T-helper 1 cell treated with Interleukin-12 subunit alpha and Interleukin-12 subunit beta and Interleukin-4 antibody, amounts not matched to agents 30 ng/mL and 1 ng/mL, for 36 hours (primary cell): Measurements from ENCODE around the gene CETN3. TPM values are rescaled to one million over a fixed set of nuclear protein-coding genes. Genes with fewer than 3 reads are reported as not detected.

Source experiments
- intact Hi-C: fragments of 100-400 bp; cut with micrococcal nuclease; formaldehyde crosslinking; loops from one replicate; pipeline ENCODE4 v1.15.1; 2024
- total RNA-seq: library from RNA; stranded (reverse); gene quantifications from 2 replicates; pipeline ENCODE4 v1.2.3, GENCODE V29; 2022

The CETN3 gene
- total RNA-seq: 21.4 and 22.3 TPM in 2 replicates

GRCh38 chr5:90409318-90410177 is at the start of gene CETN3:
Gene CETN3, minus strand, starts transcription at chr5:90409756. Its CDS starts 95 bp downstream, at chr5:90409661.
- intact Hi-C loops: loop anchor here (1.0 to 5.0 kb wide), 8 partner anchors 30 to 1907 kb away; partner anchors contain the start of genes ARRDC3, LYSMD3, MBLAC2 and POLR3G

- intact Hi-C loops: no loop called here
Measured at GRCh38 chr5:90446961-90447360, 37.4 kb upstream of the CETN3 start.

GRCh38 chr5:90440644-90441043 is 31.1 kb upstream of the CETN3 start:
- intact Hi-C loops: no loop called here

GRCh38 chr5:90438100-90438499 is 28.5 kb upstream of the CETN3 start:
- intact Hi-C loops: no loop called here

GRCh38 chr5:90437663-90438062 is 28.1 kb upstream of the CETN3 start:
- intact Hi-C loops: no loop called here

GRCh38 chr5:90434116-90434714 is 24.7 kb upstream of the CETN3 start:
- intact Hi-C loops: loop anchor here (1.0 kb wide), 2 partner anchors 169 to 1705 kb away; no protein-coding TSS in a partner anchor

- intact Hi-C loops: no loop called here
Measured at GRCh38 chr5:90424245-90424644, 14.7 kb upstream of the CETN3 start.

- intact Hi-C loops: no loop called here
Measured at GRCh38 chr5:90421136-90421535, 11.6 kb upstream of the CETN3 start.

- intact Hi-C loops: no loop called here
Measured at GRCh38 chr5:90418214-90418613, 8.7 kb upstream of the CETN3 start.

GRCh38 chr5:90410178-90410762 is 714 bp upstream of the CETN3 start:
- intact Hi-C loops: loop anchor here (1.0 kb wide), 2 partner anchors 29 to 870 kb away; no protein-coding TSS in a partner anchor

GRCh38 chr5:90408571-90409317 is 812 bp downstream of the CETN3 start:
- intact Hi-C loops: loop anchor here (1.0 to 5.0 kb wide), 6 partner anchors 66 to 1906 kb away; partner anchors contain the start of genes ARRDC3, LYSMD3, MBLAC2 and POLR3G

- intact Hi-C loops: loop anchor here (5.0 kb wide), 1 partner anchor 906 kb away; no protein-coding TSS in a partner anchor
Measured at GRCh38 chr5:90406466-90406865, 3.1 kb downstream of the CETN3 start.

- intact Hi-C loops: no loop called here
Measured at GRCh38 chr5:90402521-90403255, 6.9 kb downstream of the CETN3 start.

- intact Hi-C loops: no loop called here
Measured at GRCh38 chr5:90399251-90399650, 10.3 kb downstream of the CETN3 start.

GRCh38 chr5:90398726-90399125 is 10.8 kb downstream of the CETN3 start:
- intact Hi-C loops: no loop called here

GRCh38 chr5:90395005-90395404 is 14.6 kb downstream of the CETN3 start:
- intact Hi-C loops: no loop called here

- intact Hi-C loops: no loop called here
Measured at GRCh38 chr5:90390928-90391327, 18.6 kb downstream of the CETN3 start.

GRCh38 chr5:90390326-90390725 is 19.2 kb downstream of the CETN3 start:
- intact Hi-C loops: no loop called here

GRCh38 chr5:90387508-90387907 is 22.0 kb downstream of the CETN3 start:
- intact Hi-C loops: no loop called here

- intact Hi-C loops: loop anchor here (1.0 kb wide), 1 partner anchor 1659 kb away; no protein-coding TSS in a partner anchor
Measured at GRCh38 chr5:90386099-90386710, 23.4 kb downstream of the CETN3 start.
